GM19324 (cell line): Measurements from ENCODE around the gene APOBEC3B.
A peak's percentile ranks its signal among the peaks of the same experiment; 100 is the strongest.
"Not testable (repeated sequence)": the region's sequence is repeated elsewhere in the genome, so short reads cannot be mapped to it uniquely, and the experiment has no call there.

Experiments used
- ATAC-seq: cut with Tn5 transposase; IDR thresholded peaks from one replicate; pipeline ENCODE4 v1.9.1; 2021; ENCODE audit warnings: mild to moderate bottlenecking, moderate library complexity; ENCODE audit not compliant: unreplicated experiment, low FRiP score

Gene APOBEC3B

DNA sequence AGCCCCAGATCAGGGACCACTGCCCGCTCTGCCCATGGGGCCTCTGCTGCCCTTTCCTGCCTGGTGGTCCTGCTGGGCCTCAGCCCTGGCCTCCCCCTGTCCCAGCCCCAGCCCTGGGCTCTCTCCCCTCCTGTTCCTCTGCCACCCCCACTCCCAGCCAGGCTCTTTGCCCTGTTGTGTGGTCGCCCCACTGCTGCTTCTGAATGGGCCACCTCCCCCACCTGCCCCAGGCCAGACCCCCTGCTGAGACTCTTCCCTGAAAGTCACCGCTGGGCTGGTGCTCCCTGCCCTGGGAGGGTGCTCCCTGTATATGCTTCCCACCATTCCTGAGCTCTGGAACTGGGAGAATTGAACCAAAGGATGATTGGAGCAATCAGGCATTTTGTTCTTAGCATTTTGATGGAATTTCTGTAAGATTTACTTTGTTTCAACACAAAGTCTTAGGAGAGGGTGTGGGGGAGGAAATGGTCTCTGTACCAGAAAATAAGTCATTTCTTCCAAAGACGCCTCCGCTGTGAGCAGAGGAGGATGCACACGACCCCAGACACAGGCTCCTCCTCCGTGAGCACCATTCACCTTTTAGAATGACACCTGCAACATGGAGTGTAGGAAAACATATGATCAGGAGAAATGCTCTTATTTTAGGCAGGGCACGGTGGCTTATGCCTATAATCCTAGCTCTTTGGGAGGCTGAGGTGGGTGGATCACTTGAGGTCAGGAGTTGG, 5.2 kb downstream of the APOBEC3B start:
- ATAC-seq = no peak

DNA sequence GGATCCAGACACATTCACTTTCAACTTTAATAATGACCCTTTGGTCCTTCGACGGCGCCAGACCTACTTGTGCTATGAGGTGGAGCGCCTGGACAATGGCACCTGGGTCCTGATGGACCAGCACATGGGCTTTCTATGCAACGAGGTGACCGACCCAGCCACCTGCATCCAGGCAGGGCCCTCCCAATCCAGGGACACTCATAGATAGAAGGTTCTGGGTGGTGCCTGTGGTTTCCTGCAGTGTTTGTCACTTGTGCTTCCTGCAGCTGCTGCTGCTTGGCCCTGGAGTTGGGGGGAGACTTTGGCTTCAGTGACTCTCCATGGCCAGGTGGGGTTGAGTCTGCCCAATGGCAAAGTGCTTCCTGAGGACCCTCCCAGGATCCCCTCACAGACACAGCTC, 7.3 kb downstream of the APOBEC3B start:
- no peak for ATAC-seq

DNA sequence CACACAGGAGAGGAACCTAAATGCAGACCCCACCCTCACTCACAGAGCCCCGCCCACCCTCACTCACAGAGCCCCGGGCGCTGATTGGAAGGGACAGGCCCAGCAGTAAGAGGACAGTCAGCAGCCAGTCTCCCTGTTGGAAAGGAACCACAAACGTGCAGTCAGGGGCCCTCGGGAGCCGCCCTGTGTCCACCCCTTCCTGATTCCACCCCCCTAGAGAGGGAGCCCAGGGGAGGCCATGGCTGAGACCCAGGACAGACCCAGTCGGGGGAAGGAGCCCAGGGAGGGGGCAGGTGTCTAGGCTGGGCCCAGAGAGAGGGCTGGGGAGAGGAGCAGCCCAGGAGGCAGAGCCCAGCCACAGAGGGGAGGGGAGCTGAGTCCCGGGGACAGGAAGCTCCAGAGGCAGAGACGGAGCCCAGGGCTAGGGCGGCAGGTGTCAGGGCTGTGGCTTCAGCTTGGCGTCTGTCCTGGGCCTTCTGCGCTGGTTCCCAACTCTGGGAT, 10.8 kb downstream of the APOBEC3B start:
- ATAC-seq = not testable (repeated sequence)

DNA sequence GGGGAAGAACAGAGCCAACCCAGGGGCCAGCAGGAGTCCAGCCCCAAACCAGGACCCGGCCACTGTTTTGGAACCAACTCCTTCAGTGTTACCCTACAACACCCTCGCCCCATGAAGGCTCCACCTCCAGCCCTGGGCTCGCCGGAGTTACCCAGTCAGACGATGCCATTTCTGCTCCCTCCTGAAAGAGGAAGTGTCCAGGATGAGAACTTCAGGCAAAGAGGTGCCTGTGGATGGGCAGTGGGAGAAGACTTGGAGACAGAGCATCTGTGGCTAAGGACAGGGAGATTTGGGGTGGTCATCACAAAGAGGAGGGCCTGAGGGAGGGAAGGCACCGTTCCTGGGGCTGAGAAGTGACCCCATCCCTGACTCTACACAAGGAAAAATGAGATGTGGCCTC, 14.0 kb downstream of the APOBEC3B start:
- no peak for ATAC-seq

DNA sequence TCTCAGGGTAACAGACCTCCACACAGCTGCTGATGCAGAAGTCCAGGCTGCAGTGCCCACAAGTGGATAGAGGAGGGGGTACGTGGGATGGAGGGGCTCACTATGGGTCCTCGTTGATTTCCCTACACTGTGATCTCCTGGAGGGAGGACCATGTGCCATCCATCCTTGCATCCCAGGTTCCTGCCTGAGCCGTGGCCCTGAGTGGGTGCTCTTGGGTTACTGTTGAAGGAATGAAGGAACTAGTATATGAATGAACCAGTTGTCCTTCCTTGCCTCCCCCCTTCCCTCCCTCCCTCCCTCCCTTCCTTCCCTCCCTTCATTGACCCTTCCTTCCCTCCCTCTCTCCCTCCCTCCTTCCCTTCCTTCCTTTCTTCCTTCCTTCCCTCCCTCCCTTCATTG, 15.4 kb downstream of the APOBEC3B start:
- no peak for ATAC-seq

DNA sequence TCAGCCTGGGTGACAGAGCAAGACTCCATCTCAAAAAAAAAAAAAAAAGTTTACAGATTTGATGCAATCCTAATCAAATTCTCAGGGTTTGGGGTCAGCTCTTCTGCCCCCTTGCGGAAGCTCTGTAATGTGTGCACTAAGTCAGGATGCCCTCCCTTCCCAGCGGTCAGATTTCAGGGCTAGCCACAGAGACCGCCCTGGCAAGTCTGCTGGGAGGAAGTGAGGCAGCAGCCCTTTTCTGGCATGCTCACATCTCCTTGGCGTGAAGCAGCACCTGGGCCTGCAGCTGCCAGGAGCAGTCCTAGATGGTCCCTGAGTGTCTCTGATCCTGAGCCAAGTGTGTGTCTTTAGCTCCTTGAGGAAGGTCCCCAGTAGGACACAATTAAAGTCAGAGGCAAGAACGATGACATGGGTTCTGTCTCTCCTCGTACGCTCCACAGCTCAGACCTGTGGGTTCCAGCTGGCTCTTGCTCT, 21.1 kb downstream of the APOBEC3B start:
- peak; percentile 65 for ATAC-seq

DNA sequence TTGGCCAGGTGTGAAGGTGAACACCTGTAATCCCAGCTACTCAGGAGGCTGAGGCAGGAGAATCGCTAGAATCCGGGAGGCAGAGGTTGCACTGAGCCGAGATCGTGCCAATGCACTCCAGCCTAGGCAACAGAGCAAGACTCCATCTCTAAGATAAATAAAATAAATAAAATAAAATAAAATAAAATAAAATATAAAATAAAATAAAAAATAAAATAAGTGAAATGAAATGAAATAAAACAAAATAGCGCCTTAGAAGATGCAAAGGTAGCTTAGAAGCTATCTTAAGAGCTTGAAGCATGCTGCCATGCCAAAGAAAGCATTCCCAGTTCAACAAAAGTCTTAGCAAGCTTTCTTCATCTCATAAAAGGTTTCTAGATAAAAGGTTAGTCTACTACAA, 25.0 kb downstream of the APOBEC3B start:
- no peak for ATAC-seq

DNA sequence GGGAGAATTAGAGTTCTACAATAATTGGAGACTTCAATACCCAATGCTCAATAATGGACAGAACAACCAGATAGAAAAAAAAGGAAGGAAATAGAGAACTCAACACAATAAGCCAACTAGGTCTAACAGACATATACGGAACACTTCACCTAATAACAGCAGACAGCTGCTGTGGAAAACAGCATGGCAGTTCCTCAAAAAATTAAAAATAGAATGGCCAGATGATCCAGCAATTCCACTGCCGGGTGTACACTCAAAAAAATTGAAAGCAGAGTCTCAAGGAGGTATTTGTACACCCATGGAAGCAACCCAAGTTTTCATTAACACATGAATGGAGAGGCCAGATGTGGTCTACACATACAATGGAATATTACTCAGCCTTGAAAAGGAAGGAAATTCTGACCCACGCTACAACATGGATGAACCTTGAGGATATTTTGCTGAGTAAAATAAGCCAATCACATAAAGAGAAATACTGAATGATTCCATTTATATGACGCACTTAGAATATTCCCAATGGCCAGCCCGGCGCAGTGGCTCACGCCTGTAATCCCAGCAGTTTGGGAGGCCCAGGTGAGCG, 26.2 kb downstream of the APOBEC3B start:
- not testable (repeated sequence) for ATAC-seq

DNA sequence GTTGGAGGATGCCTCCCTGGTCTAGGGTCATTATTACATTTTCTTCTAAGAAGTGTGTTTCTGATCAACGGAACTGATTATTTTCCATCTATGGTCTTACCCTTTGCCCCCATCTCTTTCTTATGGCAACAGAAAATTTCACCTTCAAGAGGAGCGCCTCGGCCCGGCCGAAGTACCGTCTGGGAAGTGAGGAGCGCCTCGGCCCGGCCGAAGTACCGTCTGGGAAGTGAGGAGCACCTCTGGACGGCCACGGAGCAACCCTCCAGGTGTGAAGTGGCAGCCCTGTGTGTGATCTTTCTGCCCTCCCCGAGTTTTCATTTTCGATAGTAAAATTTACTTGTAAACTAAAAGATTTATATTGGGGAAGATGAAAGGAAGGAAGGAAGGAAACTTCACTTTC, 28.8 kb downstream of the APOBEC3B start:
- ATAC-seq = no peak

DNA sequence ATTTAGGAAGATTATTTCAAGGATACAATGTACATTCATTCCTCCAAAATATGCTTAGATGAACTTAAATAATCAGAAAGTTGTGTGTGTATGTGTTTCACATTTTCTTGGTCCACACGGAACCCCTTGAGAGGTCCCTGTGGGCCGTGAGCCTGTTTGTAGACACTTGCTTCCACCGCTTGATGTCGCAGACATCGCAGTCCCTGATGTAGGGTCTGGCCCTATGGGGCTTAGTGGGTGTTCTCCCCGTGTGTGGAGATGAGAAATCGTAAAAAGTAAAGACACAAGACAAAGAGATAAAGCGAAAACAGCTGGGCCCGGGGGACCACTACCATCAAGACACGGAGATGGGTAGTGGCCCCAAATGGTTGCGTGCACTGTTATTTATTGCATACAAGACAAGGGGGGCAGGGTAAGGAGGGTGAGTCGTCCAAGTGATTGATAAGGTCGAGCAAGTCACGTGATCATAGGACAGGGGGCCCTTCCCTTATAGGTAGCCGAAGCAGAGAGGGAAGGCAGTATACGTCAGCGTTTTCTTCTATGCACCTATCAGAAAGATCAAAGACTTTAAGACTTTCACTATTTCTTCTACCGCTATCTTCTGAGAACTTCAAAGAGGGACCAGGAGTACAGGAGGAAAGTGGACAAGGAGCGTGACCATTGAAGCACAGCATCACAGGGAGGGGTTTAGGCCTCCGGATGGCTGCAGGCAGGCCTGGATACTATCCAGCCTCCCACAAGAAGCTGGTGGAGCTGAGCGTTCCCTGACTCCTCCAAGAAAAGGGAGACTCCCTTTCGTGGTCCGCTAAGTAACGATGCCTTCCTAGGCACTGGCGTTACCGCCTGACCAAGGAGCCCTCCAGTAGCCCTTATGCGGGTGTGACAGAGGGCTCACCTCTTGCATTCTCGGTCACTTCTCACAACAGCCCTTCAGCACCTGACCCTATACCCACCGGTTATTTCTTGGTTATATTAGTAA, 30.7 kb downstream of the APOBEC3B start:
- no peak for ATAC-seq

DNA sequence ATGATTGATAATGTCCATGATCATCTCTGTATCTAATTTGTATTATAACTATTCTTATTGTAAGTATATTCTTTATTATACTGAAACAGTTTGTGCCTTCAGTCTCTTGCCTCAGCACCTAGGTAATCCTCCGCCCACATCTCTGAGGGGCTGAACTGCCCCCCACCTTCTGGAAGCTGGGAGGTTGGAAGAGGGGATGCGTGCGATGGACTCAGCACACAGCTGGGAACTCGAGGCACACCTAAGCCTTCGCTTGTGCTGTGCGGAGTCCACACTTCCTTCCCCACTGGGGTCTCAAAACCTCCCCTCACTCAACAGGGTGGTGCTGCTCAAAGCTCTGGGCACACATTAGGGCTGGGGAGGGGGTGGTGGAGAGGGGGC, 31.4 kb downstream of the APOBEC3B start:
- not testable (repeated sequence) for ATAC-seq

DNA sequence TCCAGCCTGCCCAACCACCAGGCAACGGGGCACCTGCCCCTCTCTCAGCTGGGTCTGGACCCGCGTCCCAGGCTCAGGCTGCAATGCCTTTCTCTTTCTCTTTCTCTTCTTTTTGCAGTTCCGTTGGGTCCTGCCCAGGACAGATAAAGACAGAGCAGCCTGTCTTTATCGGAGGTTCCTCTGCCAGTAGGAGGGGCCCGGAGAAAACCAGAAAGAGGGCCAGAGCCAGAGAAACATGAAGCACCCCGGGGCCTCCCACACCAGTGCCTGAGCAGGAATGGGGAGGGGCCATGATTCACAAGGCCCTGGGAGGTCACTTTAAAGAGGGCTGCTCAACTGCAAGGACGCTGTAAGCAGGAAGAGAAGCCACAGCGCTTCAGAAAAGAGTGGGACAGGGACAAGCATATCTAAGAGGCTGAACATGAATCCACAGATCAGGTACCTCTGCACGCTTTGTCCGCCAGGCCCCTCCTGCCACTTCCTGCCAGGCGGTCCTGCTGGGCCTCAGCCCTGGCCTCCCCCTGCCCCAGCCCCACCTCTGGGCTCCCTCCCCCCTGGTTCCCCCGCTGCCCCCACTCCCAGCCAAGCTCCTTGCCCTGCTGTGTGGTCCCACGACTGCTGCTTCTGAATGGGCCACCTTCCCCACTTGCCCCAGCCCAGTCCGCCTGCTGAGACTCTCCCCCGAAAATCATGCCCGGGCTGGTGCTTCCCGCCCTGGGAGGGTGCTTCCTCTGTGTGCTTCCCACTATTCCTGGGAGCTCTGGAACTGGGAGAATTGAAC, 32.0 kb downstream of the APOBEC3B start, which contains the start of gene APOBEC3C:
APOBEC3C (plus strand) TSS at position 316 of the 781 bp plus-strand sequence; CDS start at position 422, 106 bp downstream.
- ATAC-seq = peak; percentile 88

DNA sequence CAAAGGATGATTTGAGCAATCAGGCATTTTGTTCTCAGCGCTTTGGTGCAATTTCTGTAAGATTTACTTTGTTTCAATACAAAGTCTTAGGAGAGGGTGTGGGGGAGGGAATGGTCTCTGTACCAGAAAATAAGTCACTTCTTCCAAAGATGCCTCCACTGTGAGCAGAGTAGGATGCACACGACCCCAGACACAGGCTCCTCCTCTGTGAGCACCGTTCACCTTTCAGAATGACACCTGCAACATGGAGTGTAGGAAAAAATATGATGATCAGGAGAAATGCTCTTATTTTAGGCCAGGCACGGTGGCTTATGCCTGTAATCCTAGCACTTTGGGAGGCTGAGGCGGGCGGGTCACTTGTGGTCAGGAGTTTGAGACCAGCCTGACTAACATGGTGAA, 32.6 kb downstream of the APOBEC3B start:
- ATAC-seq = not testable (repeated sequence)

DNA sequence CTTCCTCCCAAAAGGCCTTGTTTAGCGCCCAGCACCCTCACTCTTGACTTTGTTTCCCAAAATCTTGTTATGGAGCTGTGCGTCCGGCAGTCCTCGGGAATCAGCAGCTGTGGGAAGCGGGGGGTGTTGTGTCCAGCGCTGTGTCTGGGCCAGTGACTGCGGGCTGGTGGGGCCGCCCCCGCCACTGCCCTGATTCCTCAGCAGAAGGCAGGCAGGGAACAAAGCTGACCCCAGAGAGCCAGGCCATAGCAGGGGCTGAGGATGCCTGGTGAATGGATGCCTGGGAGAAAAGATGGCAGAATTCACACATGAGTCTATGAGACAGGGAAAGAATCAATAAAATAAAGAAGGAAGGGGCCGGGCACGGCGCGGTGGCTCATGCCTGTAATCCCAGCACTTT, 34.4 kb downstream of the APOBEC3B start:
- no peak for ATAC-seq

DNA sequence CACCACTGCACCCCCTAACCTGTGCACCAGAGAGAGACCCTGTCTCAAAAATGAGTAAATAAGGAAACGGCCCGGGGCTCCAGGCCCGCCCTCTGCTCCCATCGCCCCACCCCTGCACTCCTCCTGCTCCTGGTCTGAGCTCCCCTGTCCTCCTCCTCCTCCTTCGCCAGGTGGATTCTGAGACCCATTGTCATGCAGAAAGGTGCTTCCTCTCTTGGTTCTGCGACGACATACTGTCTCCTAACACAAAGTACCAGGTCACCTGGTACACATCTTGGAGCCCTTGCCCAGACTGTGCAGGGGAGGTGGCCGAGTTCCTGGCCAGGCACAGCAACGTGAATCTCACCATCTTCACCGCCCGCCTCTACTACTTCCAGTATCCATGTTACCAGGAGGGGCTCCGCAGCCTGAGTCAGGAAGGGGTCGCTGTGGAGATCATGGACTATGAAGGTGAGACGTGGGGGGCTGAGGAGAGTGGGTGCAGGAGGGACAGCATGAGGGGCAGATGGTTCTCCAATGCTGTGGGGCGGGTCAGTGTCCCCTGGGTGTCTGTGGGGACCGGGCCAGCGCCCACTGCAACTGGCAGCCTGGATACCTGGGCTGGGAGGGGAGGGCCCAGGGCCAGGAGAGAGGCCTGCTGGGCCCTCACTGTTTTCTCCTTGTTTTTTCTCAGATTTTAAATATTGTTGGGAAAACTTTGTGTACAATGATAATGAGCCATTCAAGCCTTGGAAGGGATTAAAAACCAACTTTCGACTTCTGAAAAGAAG, 35.6 kb downstream of the APOBEC3B start:
- no peak for ATAC-seq

DNA sequence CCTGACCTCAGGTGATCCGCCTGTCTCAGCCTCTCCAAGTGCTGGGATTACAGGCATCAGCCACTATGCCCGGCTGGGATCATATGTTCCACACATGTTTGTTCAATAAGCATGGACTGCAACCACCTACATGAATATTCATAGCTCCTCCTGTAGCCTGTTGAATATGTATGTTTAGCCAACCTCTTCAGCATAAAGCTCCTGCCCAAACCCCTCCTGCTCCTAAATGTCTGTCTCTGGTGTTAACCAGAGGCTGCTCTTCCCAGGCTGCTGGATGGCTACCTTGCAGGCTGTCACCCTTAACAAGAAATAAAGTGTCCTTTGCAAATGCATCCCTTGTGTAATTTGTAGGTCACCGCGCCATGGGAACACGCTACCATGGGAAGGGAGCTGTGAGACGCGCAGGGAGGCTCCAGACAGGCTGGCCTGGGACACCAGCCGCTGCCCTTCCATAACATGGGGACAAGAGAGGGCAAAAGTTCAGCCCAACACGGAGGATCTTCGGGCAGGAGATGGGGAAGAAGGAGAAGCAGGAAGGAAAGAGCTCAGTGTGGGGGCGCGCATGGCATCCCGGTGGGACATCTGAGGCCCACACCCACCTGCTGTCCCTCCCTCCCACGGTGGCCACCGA, 38.0 kb downstream of the APOBEC3B start:
- peak; percentile 2 for ATAC-seq

DNA sequence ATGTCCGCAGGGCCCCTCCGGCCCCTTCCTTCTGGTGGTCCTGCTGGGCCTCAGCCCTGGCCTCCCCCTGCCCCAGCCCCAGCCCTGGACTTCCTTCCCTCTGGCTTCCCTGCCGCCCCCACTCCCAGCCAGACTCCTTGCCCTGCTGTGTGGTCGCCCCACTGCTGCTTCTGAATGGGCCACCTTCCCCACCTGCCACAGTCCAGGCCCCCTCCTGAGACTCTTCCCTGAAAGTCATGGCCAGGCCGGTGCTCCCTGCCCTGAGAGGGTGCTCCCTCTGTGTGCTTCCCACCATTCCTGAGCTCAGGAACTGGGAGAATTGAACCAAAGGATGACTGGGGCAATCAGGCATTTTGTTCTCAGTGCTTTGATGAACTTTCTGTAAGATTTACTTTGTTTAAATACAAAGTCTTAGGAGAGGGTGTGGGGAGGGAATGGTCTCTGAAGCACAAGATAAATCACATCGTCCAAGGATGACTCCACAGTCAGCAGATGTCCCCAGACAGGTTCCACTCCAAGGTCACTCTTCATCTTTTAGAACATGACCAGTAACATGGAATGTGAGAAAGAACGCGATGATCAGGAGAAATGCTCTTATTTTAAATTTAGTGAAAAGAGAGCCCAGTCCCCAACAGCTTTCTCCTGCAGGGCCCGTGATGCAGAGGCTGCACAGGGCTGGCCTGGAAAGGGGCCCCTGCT, 39.6 kb downstream of the APOBEC3B start:
- no peak for ATAC-seq
